Gastroesophageal sphincter (tissue), 4 donors: ENCODE data around the gene GOLGB1. TPM values are rescaled to one million over a fixed set of nuclear protein-coding genes. Genes with fewer than 3 reads are reported as not detected.
A peak's percentile ranks its signal among the peaks of the same experiment; 100 is the strongest.
"Not testable (repeated sequence)": the region's sequence is repeated elsewhere in the genome, so short reads cannot be mapped to it uniquely, and the experiment has no call there.

Source experiments
- ATAC-seq: fragments of 150-250 bp; one replicate; pipeline ENCODE4 v1.9.1; 2016; ENCODE audit warnings: mild to moderate bottlenecking, moderate library complexity
- H3K27ac ChIP-seq, 4 donors: fragments of 200-600 bp; sonication (generic) in 3 of 4; 1 replicate in 3 of 4; 2 replicates in 1 of 4; pipeline ENCODE4 v1.5.1; 2016 to 2019
- H3K27me3 ChIP-seq: fragments of 200-600 bp; sonication (generic); one replicate; pipeline ENCODE4 v1.5.1; 2019
- H3K36me3 ChIP-seq, 2 donors: fragments of 200-600 bp; sonication (generic); one replicate each; pipeline ENCODE4 v1.5.1; 2019; ENCODE audit warnings: control low read depth in 1 of 2
- H3K4me1 ChIP-seq, 3 donors: fragments of 200-600 bp; sonication (generic); 1 replicate in 2 of 3; 2 replicates in 1 of 3; pipeline ENCODE4 v1.5.1; 2016 to 2019; ENCODE audit warnings: control low read depth in 2 of 3
- H3K4me3 ChIP-seq, 2 donors: fragments of 200-600 bp; sonication (generic); one replicate each; pipeline ENCODE4 v1.5.1; 2019; ENCODE audit warnings: mild to moderate bottlenecking in 1 of 2, moderate library complexity in 1 of 2
- H3K9me3 ChIP-seq, 3 donors: fragments of 200-600 bp; sonication (generic); one replicate each; pipeline ENCODE4 v1.5.1; 2017 to 2019; ENCODE audit warnings: control low read depth in 2 of 3
- EP300 ChIP-seq: sonication (generic); formaldehyde crosslinking; IDR thresholded peaks from one replicate; pipeline ENCODE4 v1.6.1; 2017; ENCODE audit warnings: antibody characterized with exemption, mild to moderate bottlenecking
- POLR2A ChIP-seq, 2 donors: fragments of 450-650 bp; IDR thresholded peaks; one replicate each; pipeline ENCODE4 v1.6.1; 2017; ENCODE audit warnings: antibody characterized with exemption in 2 of 2, mild to moderate bottlenecking in 2 of 2, moderate library complexity in 1 of 2
- POLR2AphosphoS5 ChIP-seq: sonication (generic); formaldehyde crosslinking; IDR thresholded peaks from one replicate; pipeline ENCODE4 v1.6.1; 2017; ENCODE audit warnings: antibody characterized with exemption
- WGBS, 2 donors: methylation state at CpG; one replicate each; pipeline ENCODE4 v1.1.5; 2018; ENCODE audit warnings: low coverage in 1 of 2; 5-methylcytosine and 5-hydroxymethylcytosine counted together
- total RNA-seq, 4 donors: library from RNA; depleted of rRNA; stranded (reverse); fragments of >200 nt; gene quantifications; one replicate each; pipeline ENCODE4 v1.1.0, GENCODE V29; 2016
- TF ChIP-seq, protein P1 (sequence below), 4 experiments: fragments of 200-600 bp in 2 of 4; fragments of 450-650 bp in 2 of 4; sonication (generic) in 1 of 4; IDR thresholded peaks; one replicate each; pipeline ENCODE4 v1.5.1; 2017 to 2019; ENCODE audit warnings: antibody characterized with exemption in 4 of 4, mild to moderate bottlenecking in 2 of 4, moderate library complexity in 2 of 4

Gene GOLGB1
- total RNA-seq, 4 donors from 2014 or later = 67.9 to 94.3 (median 76.6) TPM

DNA sequence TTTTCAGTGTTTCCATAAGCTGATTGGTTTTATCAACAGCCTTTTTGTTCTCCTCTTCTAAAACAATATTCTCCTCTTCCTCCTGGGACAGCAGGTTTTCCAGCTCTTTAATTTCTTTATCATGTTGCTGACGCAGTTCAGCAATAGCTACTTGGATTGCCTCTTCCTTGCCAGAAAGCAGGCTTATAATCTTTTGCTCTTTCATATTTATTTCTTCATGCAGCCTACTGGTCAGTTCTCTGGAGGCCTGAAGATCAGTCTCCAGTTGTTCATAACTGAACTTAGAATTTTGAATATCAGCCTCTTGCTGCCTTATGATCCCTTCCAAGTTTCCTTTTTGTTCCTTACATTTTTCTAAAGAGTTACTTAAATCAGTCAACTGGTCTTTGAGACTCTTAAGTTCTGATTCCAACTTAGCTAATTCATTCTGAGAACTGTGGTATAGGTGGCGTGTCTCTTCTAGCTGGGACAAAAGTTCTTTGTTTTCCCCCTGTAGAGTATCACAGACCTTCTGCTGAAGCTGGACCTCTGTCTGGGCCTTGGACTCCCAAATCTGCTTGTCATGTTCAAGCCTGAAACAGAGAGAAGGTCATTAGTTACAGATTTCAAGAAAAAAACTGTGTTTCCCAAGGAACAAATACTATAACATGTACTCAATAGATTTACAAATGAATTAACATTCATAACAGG is 57.4 kb downstream of the GOLGB1 start:
- Histone ChIP-seq H3K4me1 (peaks cover 0 to 15% (median 0%) of the 10 kb centered on the region in 3 donors), H3K36me3 (peaks cover 0 to 72% of the 10 kb centered on the region in 2 donors), H3K4me3 (no peak overlapping the region), H3K9me3 (no peaks in the 10 kb centered on the region), H3K27me3 (no peaks in the 10 kb centered on the region), H3K27ac (no peak overlapping the region)
- 67 to 100% methylated on average over 2 of the region's 2 CpGs for WGBS, 2 donors
- no peak for TF ChIP-seq EP300
- TF ChIP-seq POLR2A (IDR thresholded peaks at IDR 0.05) = no peak
- no peak for TF ChIP-seq POLR2AphosphoS5
- TF ChIP-seq, protein P1, sequence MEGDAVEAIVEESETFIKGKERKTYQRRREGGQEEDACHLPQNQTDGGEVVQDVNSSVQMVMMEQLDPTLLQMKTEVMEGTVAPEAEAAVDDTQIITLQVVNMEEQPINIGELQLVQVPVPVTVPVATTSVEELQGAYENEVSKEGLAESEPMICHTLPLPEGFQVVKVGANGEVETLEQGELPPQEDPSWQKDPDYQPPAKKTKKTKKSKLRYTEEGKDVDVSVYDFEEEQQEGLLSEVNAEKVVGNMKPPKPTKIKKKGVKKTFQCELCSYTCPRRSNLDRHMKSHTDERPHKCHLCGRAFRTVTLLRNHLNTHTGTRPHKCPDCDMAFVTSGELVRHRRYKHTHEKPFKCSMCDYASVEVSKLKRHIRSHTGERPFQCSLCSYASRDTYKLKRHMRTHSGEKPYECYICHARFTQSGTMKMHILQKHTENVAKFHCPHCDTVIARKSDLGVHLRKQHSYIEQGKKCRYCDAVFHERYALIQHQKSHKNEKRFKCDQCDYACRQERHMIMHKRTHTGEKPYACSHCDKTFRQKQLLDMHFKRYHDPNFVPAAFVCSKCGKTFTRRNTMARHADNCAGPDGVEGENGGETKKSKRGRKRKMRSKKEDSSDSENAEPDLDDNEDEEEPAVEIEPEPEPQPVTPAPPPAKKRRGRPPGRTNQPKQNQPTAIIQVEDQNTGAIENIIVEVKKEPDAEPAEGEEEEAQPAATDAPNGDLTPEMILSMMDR (IDR thresholded peaks at IDR 0.05) = no peak
- no peak for ATAC-seq

DNA sequence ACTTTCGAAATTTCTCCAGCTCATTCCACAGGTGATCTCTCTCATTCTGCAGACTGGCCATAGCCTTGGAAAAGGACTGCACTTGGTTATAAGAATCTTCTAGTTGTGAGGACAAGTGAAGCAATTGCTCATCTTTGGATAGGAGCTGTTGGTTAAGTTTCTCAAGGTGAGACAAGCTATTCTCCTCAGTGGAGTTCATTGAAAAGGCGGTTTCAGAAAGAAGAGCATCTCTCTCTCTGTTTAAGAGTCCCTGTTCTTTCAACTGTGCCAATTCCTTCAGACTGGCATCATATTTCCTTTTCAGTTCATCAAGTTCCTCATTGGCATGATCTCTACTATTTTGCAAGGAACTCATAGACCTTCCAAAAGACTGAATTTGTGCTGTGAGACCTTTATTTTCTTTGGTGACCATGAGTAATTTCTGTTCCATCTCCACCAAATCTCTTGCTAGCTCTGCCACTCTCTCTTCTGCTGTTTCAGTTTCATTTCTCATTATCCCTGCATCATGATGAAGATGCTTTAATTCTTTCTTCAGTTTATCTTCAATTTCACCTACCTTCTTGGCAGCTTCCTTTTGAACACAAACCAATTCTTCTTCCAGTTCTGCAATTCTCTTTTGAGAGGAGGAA is 58.6 kb downstream of the GOLGB1 start:
- H3K27ac ChIP-seq = peak overlapping the region in 1 of 4 donors; percentile 11

DNA sequence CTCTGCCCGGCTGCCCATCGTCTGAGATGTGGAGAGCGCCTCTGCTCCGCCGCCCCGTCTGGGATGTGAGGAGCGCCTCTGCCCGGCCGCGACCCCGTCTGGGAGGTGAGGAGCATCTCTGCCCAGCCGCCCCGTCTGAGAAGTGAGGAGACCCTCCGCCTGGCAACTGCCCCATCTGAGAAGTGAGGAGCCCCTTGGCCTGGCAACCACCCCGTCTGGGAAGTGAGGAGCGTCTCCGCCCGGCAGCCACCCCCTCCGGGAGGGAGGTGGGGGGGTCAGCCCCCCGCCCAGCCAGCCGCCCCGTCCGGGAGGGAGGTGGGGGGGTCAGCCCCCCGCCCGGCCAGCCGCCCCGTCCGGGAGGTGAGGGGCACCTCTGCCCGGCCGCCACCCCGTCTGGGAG is 60.8 kb downstream of the GOLGB1 start:
- WGBS, 2 donors = no CpG with 5 or more reads among the region's 31 CpGs
- not testable (repeated sequence) for ATAC-seq, H3K27me3 ChIP-seq, H3K4me1 ChIP-seq, H3K27ac ChIP-seq, H3K4me3 ChIP-seq
- Histone ChIP-seq H3K36me3 (peaks cover 0 to 93% of the 10 kb centered on the region in 2 donors), H3K9me3 (peaks cover 0 to 16% (median 0%) of the 10 kb centered on the region in 3 donors)

More for the DNA sequence above, 58.6 kb downstream of the GOLGB1 start:
- peaks cover 0 to 81% of the 10 kb centered on the region in 2 donors for H3K36me3 ChIP-seq
- ATAC-seq = no peak
- WGBS, 2 donors = 78 to 88% methylated on average over 2 of the region's 2 CpGs
- H3K4me3 ChIP-seq = no peak overlapping the region
- H3K27me3 ChIP-seq = no peaks in the 10 kb centered on the region
- peaks cover 0 to 6% (median 0%) of the 10 kb centered on the region in 3 donors for H3K4me1 ChIP-seq
- TF ChIP-seq EP300 (no peak), POLR2AphosphoS5 (no peak), POLR2A (IDR thresholded peaks at IDR 0.05) (no peak)
- TF ChIP-seq, protein P1 (IDR thresholded peaks at IDR 0.05) = no peak
- H3K9me3 ChIP-seq = no peaks in the 10 kb centered on the region

DNA sequence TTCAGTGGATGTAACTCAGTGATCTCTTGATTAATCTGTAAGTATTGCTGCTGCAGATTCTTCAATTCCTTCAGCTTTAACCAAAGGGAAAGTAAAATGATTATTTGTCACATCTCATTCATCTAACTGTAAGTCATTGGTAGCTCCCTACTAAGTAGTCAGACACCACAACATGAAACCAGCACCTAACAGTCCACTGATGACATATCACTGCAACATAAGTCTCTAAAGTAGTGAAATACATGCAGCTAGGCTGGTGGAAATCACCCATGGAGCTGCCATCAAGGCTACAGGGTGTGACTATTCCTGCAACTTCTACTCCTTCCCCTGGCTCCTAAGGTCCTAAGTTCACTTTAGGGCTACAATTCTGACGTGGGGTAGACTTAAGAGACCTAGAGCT is 67.7 kb downstream of the GOLGB1 start:
- H3K27me3 ChIP-seq = no peaks in the 10 kb centered on the region
- peaks cover 3 to 83% of the 10 kb centered on the region in 2 donors for H3K36me3 ChIP-seq
- WGBS, 2 donors = no CpG with 5 or more reads among the region's 1 CpG
- H3K4me1 ChIP-seq = peaks cover 0 to 15% (median 0%) of the 10 kb centered on the region in 3 donors
- peaks cover 0 to 16% (median 0%) of the 10 kb centered on the region in 3 donors for H3K9me3 ChIP-seq
- H3K27ac ChIP-seq = no peak overlapping the region
- ATAC-seq = no peak
- H3K4me3 ChIP-seq = no peak overlapping the region
- TF ChIP-seq, protein P1 (IDR thresholded peaks at IDR 0.05) = no peak
- TF ChIP-seq EP300 (no peak), POLR2A (IDR thresholded peaks at IDR 0.05) (no peak), POLR2AphosphoS5 (no peak)

DNA sequence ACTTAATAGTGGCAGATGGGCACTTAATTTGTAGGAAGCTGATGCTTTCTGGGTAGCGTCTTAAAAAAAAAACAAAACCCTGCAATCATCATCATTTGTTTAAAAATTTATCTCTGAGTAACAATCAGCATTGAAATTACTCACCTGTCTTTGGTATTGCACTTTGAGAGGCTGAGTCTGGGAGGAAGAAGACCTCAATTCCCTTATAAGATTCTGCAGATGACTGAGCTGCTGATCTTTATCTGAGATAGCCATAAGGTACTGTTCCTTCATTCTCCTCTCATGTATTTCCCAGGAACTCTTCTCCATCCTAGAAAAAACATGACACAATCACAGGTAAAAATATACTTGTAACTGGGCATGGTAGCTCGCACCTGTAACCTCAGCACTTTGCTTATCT is 72.4 kb downstream of the GOLGB1 start:
- TF ChIP-seq, protein P1 (IDR thresholded peaks at IDR 0.05) = no peak
- no peak for TF ChIP-seq POLR2AphosphoS5
- TF ChIP-seq EP300 = no peak
- no peak for TF ChIP-seq POLR2A (IDR thresholded peaks at IDR 0.05)
- no peak for ATAC-seq
- peaks cover 10 to 87% of the 10 kb centered on the region in 2 donors for H3K36me3 ChIP-seq
- H3K27me3 ChIP-seq = no peaks in the 10 kb centered on the region
- H3K9me3 ChIP-seq = no peaks in the 10 kb centered on the region
- no peak overlapping the region for H3K27ac ChIP-seq
- peaks cover 0 to 15% (median 0%) of the 10 kb centered on the region in 3 donors for H3K4me1 ChIP-seq
- no peak overlapping the region for H3K4me3 ChIP-seq
- WGBS, 2 donors = 95 to 100% methylated on average over 1 to 2 of the region's 2 CpGs
